Pulmonary artery endothelial cell (primary cell): Measurements from ENCODE around the gene STAT1. TPM values are rescaled to one million over a fixed set of nuclear protein-coding genes. Genes with fewer than 3 reads are reported as not detected.

Source experiments
- DNase-seq: peaks from one replicate; pipeline ENCODE4 v3.0.0-alpha.2; 2011; ENCODE audit warnings: low read depth, low spot score
- total RNA-seq: library from RNA; depleted of rRNA; stranded (reverse); fragments of >200 nt; gene quantifications from 2 replicates; pipeline ENCODE4 v1.2.3, GENCODE V29; 2014

Gene STAT1
- total RNA-seq, 1 donor from 2014 or later, result 75.0 TPM

GRCh38 chr2:191031256-191031655 is 17.3 kb upstream of the STAT1 start:
- peak; percentile 70 for DNase-seq

- no peak for DNase-seq
Measured at GRCh38 chr2:191030521-191031154, 16.7 kb upstream of the STAT1 start.

- DNase-seq, result no peak
Measured at GRCh38 chr2:191029280-191029950, 15.4 kb upstream of the STAT1 start.

GRCh38 chr2:191026377-191026776 is 12.4 kb upstream of the STAT1 start:
- DNase-seq, result no peak

GRCh38 chr2:191025135-191025534 is 11.2 kb upstream of the STAT1 start:
- DNase-seq, result no peak

- no peak for DNase-seq
Measured at GRCh38 chr2:191023235-191023679, 9.3 kb upstream of the STAT1 start.

- no peak for DNase-seq
Measured at GRCh38 chr2:191020742-191021381, 6.9 kb upstream of the STAT1 start.

- peak; percentile 85 for DNase-seq
Measured at GRCh38 chr2:191020221-191020741, 6.3 kb upstream of the STAT1 start.

- DNase-seq, result no peak
Measured at GRCh38 chr2:191019376-191019775, 5.4 kb upstream of the STAT1 start.

- no peak for DNase-seq
Measured at GRCh38 chr2:191018643-191019119, 4.7 kb upstream of the STAT1 start.

GRCh38 chr2:191018048-191018447 is 4.1 kb upstream of the STAT1 start:
- no peak for DNase-seq

GRCh38 chr2:191015831-191016230 is 1.9 kb upstream of the STAT1 start:
- DNase-seq, result no peak

GRCh38 chr2:191015239-191015638 is 1.3 kb upstream of the STAT1 start:
- DNase-seq, result no peak

- no peak for DNase-seq
Measured at GRCh38 chr2:191014653-191015020, 666 bp upstream of the STAT1 start.

GRCh38 chr2:191013682-191013931 is 364 bp downstream of the STAT1 start:
- no peak for DNase-seq

GRCh38 chr2:191012845-191013681 is 908 bp downstream of the STAT1 start:
- DNase-seq, result no peak

GRCh38 chr2:191012346-191012745 is 1.6 kb downstream of the STAT1 start:
- DNase-seq, result no peak

- no peak for DNase-seq
Measured at GRCh38 chr2:191010887-191011885, 2.8 kb downstream of the STAT1 start.

GRCh38 chr2:191009541-191010374 is 4.2 kb downstream of the STAT1 start:
- no peak for DNase-seq

GRCh38 chr2:191008286-191008685 is 5.7 kb downstream of the STAT1 start:
- DNase-seq, result no peak
